ENCODE results near the gene REPS2. TPM values are rescaled to one million over a fixed set of nuclear protein-coding genes. Genes with fewer than 3 reads are reported as not detected.

REPS2 gene
- total RNA-seq, 4 donors from 2014 or later, result 3.6 to 8.7 (median 5.6) TPM

GRCh38 chrX:16992951-16993350, 46.5 kb downstream of the REPS2 start:
- no peaks in the 10 kb centered on the region for H3K9me3 ChIP-seq
- DNase-seq, result no peak
- no peaks in the 10 kb centered on the region for H3K4me1 ChIP-seq
- TF ChIP-seq, protein P1, sequence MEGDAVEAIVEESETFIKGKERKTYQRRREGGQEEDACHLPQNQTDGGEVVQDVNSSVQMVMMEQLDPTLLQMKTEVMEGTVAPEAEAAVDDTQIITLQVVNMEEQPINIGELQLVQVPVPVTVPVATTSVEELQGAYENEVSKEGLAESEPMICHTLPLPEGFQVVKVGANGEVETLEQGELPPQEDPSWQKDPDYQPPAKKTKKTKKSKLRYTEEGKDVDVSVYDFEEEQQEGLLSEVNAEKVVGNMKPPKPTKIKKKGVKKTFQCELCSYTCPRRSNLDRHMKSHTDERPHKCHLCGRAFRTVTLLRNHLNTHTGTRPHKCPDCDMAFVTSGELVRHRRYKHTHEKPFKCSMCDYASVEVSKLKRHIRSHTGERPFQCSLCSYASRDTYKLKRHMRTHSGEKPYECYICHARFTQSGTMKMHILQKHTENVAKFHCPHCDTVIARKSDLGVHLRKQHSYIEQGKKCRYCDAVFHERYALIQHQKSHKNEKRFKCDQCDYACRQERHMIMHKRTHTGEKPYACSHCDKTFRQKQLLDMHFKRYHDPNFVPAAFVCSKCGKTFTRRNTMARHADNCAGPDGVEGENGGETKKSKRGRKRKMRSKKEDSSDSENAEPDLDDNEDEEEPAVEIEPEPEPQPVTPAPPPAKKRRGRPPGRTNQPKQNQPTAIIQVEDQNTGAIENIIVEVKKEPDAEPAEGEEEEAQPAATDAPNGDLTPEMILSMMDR (IDR thresholded peaks at IDR 0.05), result no peak
- no peak overlapping the region for H3K27ac ChIP-seq
- H3K27me3 ChIP-seq, result no peaks in the 10 kb centered on the region
- H3K4me3 ChIP-seq, result no peak overlapping the region
- no peaks in the 10 kb centered on the region for H3K36me3 ChIP-seq

DNA sequence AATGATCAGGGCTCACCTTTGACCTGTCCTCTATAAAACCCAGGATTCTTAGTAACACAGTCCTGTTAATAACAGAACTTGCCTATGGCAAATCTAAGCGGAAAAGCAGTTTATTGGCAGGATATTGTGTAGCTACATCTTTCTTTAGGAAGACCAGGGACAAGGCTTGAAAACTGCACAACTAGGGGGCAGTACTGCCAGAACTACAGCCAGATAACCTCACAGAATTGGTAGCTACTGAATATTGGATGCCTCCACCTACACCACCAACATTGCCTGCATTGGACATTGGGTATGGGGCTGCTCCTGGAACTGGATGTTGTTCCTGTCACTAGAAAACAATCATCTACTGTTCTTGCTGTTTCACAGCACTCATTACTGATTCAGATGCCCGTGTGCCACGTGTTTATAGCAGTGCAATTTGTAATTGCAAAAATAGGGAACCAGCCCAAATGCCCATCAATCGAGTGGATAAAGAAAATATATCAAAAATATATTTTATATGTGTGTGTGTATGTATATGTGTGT, 47.4 kb downstream of the REPS2 start:
- TF ChIP-seq, protein P1 (IDR thresholded peaks at IDR 0.05), result peak in 1 of 6 experiments; percentile 3
- TF ChIP-seq POLR2A (IDR thresholded peaks at IDR 0.05), result no peak
- Histone ChIP-seq H3K4me1 (no peaks in the 10 kb centered on the region), H3K27ac (no peak overlapping the region)

DNA sequence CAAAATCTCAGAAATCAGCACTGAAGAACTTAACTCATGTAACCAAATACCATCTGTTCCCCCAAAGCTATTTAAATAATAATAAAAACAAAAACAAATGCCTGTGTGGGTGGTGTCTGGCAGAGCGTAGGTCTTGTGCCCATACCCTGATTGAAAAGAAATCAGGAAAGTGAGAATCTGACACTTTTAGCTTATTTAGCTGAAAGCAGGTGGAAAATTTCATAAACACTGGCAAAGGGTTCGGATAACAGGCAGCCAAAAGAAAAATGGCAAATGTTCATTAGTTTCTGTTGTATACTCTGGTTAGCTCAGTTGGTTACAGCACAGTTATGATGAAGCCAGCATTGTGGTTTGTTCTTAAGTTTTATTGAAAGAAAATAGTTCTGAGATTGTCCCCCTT, 48.3 kb downstream of the REPS2 start:
- DNase-seq, result no peak
- no peaks in the 10 kb centered on the region for H3K4me1 ChIP-seq
- no peaks in the 10 kb centered on the region for H3K27me3 ChIP-seq
- H3K4me3 ChIP-seq, result no peak overlapping the region
- H3K9me3 ChIP-seq, result no peaks in the 10 kb centered on the region
- TF ChIP-seq POLR2A (IDR thresholded peaks at IDR 0.05), result no peak
- TF ChIP-seq, protein P1 (IDR thresholded peaks at IDR 0.05), result no peak
- H3K27ac ChIP-seq, result no peak overlapping the region
- no peaks in the 10 kb centered on the region for H3K36me3 ChIP-seq

More for the DNA sequence above, 47.4 kb downstream of the REPS2 start:
- Histone ChIP-seq H3K36me3 (no peaks in the 10 kb centered on the region), H3K27me3 (no peaks in the 10 kb centered on the region), H3K4me3 (no peak overlapping the region), H3K9me3 (no peaks in the 10 kb centered on the region)
- no peak for DNase-seq

- no peak overlapping the region for H3K27ac ChIP-seq
- H3K36me3 ChIP-seq, result no peaks in the 10 kb centered on the region
- H3K9me3 ChIP-seq, result no peaks in the 10 kb centered on the region
These were observed 50.9 kb downstream of the REPS2 start for GRCh38 chrX:16997313-16997712.

GRCh38 chrX:16999275-16999674, 52.8 kb downstream of the REPS2 start:
- DNase-seq, result no peak
- Histone ChIP-seq H3K27ac (no peak overlapping the region), H3K4me3 (no peak overlapping the region), H3K9me3 (no peaks in the 10 kb centered on the region), H3K4me1 (no peaks in the 10 kb centered on the region), H3K27me3 (no peaks in the 10 kb centered on the region), H3K36me3 (no peaks in the 10 kb centered on the region)
- TF ChIP-seq POLR2A (IDR thresholded peaks at IDR 0.05), result no peak
- TF ChIP-seq, protein P1 (IDR thresholded peaks at IDR 0.05), result no peak

More at GRCh38 chrX:16997313-16997712, 50.9 kb downstream of the REPS2 start:
- no peak for DNase-seq
- no peak for TF ChIP-seq POLR2A (IDR thresholded peaks at IDR 0.05)
- TF ChIP-seq, protein P1 (IDR thresholded peaks at IDR 0.05), result no peak
- no peaks in the 10 kb centered on the region for H3K4me1 ChIP-seq
- H3K27me3 ChIP-seq, result no peaks in the 10 kb centered on the region
- no peak overlapping the region for H3K4me3 ChIP-seq

DNA sequence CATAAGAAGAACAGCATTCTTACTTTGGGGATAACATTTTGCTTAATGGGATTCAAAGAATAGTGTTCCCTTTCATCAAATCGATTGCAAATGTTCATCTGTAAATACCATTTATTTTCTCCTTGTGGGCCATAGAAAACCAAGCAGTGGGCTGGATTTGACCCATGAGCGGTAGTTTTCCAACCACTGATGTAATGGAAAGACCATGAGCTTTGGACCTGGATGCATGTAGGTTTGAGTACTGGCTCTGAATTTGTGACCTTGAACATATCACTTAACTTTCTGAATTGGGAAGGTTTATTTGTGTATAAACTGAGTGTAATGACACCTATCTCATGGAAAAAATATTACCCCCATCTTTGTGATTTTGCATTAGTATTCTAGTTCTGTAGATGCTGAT, 54.3 kb downstream of the REPS2 start:
- Histone ChIP-seq H3K4me3 (no peak overlapping the region), H3K36me3 (no peaks in the 10 kb centered on the region), H3K27ac (no peak overlapping the region), H3K9me3 (no peaks in the 10 kb centered on the region), H3K4me1 (no peaks in the 10 kb centered on the region), H3K27me3 (no peaks in the 10 kb centered on the region)
- DNase-seq, result no peak
- TF ChIP-seq, protein P1 (IDR thresholded peaks at IDR 0.05), result no peak
- no peak for TF ChIP-seq POLR2A (IDR thresholded peaks at IDR 0.05)
